AG20443 (cell line): ENCODE data around the gene VAMP8.
"Not testable (repeated sequence)": the region's sequence is repeated elsewhere in the genome, so short reads cannot be mapped to it uniquely, and the experiment has no call there.

Source experiments
- DNase-seq: peaks from one replicate; pipeline ENCODE4 v3.0.0; 2012; ENCODE audit warnings: low spot score, mixed read lengths

VAMP8 gene

DNA sequence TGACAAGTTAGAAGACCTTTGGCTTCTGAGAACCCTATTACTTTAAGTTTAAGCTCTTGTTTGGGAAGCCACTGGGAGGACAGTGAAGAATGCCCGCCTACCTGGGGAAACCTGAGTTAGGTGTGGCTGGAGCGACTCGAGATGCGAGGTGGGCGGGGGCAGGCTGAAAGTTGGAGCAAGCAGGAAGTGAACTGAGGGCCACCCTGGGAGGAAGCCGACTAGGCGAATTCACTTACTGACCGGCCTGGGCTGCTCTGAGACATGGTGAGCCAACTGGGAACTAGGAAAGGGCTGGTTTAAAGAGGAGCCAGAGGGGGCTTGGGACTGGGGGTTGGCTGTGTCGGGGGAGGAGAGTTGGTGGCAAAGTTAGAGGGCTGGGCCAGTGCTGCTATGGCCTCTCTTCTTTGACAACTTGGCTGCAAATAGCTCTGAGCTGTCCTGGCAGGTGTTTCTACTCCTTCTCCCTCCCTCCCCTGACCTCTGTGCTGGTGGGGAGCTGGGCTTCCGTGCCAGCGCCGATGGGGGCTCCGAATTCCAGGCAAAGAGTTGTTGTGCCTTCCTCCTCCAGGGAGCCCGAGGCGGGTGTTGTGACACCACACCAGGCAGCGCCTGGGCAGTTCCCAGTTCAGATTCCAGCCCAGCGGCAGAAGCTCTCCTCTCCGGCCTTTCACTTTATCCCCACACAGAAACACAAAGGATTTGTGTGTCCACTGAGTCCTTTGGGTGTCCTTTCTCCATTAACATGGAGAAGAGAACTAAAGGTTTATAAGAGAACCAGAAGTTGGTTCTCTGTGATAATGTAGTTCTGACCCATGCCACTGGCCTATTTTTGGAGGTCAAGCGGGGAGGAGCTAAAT lies at the start of gene VAMP8:
TSS of gene VAMP8 (plus strand) at position 201 of the 857 bp plus-strand sequence. CDS start at position 262, 61 bp downstream.
- DNase-seq: no peak

DNA sequence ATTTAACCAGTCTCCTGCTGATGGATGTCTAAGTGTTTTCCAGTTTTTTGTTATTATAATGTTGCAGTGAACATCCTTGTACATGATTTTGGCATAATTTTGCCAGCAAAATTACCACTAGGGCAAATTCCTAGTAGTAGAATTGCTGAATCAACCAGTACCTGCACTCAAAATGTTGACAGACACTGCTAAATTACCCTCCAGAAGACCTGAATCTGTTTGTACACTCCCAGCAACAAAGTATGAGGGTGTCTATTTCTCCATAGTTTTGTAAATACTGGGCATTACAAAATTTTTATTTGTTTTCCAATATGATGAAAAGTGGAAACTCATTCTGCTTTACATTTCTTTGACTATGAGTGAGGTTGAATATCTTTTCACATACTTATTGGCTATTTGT lies 49.6 kb upstream of the VAMP8 start:
- DNase-seq: no peak

DNA sequence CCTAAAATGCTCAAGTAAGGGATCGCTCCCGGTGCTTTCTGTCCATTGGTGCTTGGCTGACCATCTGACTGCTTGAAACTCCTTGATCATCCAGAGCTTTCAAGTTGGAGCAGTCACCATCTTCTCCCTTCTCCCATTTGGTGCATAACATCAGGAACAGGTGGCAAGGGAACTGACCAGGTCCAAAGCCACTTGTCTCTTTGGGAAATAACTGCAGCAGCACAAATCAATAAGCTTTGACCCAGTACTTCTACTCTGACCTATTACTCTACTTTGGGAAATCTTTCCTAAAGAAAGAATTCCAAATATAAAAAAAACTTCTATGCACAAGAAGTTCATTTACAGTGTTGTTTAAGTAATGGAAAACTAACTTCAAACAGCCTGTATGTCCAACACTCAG lies 49.0 kb upstream of the VAMP8 start:
- no peak for DNase-seq

DNA sequence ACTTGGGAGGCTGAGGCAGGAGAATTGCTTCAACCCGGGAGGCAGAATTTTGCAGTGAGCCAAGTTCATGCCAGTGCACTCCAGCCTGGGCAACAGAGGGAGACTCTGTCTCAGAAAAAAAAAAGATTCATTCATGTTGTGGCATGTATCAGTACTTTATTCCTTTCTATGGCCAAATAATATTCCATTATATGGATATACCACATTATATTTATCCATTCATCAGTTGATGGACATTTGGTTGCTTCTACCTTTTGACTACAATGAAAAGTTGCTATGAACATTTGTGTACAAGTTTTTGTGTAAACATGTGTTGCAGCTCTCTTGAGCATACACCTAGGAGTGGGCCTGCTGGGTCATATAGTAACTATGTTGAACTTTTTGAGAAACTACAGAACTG lies 47.6 kb upstream of the VAMP8 start:
- no peak for DNase-seq

DNA sequence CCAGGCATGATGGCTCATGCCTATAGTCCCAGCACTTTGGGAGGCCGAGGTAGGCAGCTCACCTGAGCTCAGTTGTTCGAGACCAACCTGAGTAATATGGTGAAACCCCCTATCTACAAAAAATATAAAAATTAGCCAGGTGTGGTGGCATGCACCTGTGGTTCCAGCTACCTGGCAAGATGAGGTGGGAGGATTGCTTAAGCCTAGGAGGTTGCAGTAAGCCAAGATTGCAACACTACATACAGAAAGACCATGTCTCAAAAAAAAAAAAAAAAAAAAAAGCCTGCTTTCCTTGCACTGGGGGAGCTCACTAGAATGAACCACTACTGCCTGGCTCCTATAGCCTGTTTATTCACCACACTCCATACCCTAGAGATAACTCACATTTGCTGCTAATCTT lies 45.8 kb upstream of the VAMP8 start:
- no peak for DNase-seq

DNA sequence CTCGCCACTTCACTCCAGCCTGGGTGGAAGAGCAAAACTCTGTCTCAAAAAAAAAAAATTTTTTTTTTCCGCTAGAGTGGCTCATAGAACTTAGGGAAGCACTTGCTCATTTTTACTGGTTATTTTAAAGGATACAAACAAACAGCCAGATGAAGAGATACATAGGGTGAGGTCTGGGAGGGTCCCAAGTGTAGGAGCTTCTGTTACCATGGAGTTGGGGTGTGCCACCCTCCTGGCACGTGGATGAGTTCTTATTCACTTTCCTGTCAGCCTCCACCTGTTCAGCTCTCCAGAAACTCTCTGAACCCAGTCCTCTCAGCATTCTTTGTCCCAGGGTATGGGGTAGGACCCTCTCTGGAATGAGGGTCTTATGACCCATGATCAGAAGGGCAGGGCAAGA lies 43.3 kb upstream of the VAMP8 start:
- no peak for DNase-seq

DNA sequence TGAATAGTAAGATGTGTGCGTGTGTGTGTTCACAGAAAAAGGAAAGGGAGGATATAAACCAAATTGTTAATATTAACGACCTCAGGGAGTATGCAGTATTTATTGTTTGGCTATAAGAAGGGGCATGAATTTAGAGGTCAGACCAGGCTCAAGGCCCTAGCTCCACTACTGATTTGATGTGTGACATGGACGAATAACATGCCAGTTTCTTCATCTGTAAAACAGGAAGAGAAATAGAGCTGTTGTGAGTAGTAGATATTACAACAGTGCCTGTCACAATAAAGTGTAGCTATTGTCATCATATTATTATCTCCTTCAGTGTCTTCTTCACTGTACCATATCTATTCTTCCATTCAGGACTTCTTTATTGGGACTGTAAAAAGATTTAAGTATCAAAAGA lies 42.5 kb upstream of the VAMP8 start:
- DNase-seq: no peak

DNA sequence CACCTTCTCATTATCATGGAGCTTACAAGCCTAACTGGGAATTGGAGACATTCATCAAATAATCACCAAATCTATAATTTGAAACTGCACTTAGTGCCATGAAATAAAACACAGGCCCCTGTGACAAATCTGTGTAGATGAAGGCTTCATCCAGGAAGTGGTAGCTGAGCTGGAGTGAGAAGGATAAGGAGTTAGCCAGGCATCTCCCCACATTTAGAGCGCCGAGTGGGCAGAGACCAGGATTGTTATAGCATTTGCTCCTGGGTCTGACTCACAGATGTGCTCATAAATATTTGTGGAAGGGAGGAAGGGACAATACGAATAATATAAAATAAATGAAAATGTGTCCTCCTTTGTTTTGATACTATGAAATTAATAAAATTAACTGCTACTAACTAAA lies 40.9 kb upstream of the VAMP8 start:
- peak; percentile 64 for DNase-seq

DNA sequence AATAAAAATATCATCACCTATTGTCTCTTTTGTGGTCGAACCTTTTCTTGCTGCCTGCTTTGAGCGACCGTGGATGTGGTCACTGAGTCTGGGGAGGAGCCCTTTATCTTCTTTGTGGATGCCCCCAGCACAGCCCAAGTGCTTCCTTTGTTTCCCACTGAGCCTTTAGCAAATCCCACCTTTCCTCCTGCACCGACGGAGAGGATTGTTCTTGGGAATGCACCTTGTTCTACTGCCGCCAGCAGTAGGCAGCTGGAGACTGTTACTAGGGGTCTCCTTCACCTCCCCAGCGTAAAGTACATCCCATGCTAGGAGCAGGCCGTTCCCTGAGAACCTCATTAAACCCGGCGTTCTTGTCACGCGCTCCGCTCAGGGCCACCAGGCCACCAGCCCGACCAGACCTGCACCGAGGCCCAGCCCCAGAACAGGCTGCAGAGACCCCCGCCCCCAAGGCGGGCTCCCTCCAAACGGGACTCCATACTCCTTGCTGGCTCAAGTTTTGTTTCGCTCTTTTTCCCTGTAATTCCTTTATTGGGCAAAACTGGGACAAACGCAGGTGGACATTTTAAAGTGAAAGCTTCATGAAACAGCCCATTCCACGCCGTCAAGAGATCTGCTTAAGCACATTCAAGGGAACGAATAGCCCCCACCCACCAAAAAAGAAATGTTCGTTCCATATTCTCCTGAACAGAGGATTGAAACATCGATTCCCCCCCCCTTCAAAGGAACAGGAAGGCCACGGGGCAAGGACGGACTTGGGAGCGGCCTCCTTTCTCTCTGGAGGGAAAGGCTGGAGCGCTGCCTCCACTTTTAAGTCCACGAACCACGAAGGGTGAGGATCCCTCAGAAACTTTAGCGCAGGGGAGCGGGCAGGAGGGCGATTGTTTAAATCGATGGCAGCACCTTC lies 39.5 kb upstream of the VAMP8 start:
- peak; percentile 26 for DNase-seq

DNA sequence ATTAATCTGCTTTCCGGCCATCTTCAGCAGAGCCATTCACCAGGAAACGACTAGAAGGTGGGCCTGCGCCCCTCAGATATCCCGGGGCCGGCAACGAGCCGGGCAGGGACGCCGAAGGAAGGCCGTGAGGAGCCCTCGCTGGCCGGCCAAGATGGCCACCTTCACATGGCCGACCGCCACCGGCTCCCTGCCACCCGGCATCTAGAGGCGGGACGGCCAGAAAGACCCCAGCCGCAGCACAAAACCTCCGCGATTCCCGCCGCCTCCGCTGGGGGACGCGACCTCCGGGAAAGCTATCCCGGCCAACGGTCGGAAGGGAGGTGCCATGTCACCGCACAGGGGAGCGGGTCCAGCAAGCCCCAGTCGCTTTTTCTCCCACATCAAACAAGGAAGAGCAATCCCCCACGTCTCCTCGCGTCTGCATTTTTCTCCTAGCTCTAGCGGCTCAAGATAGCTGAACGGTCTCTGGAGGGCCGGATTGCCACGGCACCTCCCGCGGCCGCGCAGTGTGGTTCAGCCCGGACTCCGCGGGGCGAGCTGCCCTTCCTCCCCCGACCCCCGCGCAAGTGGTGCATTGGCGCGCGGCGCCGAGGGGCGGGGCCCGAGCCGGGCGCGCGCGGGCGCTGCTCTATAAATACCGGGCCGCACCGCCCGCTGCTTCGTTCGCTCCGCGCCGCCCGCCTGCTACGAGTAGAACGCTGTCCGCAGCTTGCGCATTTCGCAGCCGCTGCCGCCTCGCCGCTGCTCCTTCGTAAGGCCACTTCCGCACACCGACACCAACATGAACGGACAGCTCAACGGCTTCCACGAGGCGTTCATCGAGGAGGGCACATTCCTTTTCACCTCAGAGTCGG lies 38.7 kb upstream of the VAMP8 start, which contains the start of gene MAT2A:
TSS of gene MAT2A (plus strand) at position 662 of the 854 bp plus-strand sequence. CDS start at position 782, 120 bp downstream.
- peak; percentile 97 for DNase-seq

DNA sequence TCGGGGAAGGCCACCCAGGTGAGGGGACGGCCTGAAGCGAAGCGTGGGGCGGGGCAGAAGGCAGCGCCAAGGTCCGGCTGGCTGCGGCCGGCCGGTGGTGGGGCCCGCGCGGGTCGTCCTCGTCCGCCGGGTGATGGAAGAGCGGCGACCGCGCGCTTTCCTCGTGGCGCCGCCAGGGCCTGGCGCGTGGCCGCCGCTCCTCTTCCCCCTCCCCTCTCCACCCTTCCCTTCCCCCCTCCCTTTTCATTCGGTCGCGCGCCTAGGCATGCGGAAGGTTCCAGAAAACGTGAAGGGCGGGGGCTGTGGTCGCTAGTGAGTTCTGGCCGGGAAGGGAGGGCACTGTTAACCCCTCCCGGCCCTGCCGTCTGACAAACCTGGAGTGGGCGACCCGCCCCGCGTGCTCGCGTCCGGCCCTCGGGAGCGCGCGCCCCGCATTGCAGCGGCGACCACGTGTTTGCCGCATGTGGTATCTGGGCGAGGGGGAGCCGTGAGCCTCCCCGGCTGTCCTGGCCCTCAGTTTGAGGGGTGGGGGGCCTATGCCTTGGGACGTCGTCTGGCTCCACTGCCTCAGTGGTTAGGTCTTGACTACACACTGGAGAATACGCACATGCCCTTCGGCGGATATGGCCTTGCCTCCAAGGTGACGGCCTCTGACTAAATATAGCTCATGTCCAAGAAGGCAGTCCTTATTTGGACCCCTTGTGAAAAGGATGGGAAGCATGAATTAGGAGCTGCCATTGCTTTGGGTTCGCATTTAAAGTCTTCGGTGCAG lies 37.8 kb upstream of the VAMP8 start:
- peak; percentile 65 for DNase-seq

DNA sequence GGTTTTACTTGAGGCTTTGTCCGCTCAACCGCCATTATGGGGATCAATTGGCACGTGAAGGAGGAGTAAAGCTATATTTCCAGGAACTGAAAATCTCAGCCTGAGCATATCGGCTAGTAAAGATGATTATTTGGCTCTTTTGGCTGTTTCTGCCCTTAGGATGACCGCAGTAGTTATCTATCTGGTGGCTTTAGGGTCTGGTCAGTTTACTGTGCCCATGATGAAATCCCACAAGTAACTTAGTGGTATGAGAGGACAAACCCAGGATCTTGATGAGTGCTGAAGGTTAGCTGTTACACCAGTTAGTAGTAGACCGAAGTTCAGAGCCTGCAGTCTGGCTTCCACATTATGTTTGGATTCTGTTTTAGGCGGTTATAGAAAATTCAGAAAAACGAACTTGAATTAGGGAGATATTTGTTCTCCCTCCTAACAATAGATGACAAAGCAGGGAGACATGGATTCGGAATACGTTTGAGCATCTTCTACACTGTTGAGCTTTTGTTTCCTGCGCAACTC lies 37.2 kb upstream of the VAMP8 start:
- no peak for DNase-seq

DNA sequence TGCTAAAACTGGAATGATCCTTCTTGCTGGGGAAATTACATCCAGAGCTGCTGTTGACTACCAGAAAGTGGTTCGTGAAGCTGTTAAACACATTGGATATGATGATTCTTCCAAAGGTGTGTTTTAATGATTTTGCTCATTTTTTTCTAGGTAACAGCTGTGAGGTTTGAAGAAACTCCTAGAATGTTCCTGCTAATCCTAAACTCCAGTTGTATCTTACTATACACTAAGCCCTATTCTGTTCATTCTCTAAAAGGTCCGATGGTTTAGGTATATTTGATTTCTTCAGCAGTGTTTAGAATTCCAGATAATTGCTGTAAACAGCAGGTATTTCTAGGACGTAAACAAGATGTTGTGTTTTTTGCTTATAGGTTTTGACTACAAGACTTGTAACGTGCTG lies 36.1 kb upstream of the VAMP8 start:
- DNase-seq: no peak

DNA sequence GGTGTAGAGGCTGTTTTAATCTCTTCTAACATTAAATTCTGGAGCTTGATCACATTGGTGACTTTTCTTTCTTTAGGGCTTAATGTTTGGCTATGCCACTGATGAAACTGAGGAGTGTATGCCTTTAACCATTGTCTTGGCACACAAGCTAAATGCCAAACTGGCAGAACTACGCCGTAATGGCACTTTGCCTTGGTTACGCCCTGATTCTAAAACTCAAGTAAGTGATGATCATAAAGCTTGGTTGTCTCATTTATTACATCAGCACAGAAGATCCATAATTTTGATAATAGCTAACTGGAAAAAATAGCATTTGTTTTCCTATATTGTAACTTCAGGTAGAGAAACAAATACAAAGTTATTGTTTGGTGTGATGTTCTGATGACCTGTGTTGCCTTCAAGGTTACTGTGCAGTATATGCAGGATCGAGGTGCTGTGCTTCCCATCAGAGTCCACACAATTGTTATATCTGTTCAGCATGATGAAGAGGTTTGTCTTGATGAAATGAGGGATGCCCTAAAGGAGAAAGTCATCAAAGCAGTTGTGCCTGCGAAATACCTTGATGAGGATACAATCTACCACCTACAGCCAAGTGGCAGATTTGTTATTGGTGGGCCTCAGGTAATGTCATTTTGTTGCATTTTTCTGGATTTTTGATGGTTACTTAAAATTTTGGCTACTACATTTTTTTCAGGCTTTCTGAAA lies 35.5 kb upstream of the VAMP8 start:
- DNase-seq: no peak

DNA sequence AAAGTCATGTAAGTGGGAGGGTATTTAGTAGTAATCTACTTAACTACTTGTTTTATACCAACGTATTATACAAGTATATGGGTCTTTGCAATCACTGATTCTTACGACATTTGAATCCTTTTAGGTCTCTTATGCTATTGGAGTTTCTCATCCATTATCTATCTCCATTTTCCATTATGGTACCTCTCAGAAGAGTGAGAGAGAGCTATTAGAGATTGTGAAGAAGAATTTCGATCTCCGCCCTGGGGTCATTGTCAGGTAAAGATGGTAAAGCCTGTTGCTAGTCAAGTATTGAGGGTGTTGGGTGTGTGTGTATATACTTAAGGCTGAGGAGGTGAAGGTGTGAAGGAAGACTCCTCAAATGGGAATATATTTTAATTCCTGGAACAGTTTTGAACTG lies 34.6 kb upstream of the VAMP8 start:
- no peak for DNase-seq

DNA sequence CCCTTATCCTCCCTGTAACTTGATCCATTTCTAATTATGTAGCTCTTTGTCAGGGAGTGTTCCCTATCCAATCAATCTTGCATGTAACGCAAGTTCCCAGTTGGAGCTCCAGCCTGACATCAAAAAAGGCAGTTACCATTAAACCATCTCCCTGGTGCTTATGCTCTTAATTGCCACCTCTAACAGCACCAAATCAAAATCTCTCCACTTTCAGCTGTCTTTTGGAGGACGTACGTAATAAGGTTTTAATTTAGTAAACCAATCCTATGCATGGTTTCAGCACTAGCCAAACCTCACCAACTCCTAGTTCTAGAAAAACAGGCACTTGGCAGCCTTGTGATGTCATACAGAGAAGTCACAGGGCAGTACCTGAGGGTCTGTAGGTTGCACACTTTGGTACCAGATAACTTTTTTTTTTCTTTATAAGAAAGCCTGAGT lies 33.1 kb upstream of the VAMP8 start:
- not testable (repeated sequence) for DNase-seq

DNA sequence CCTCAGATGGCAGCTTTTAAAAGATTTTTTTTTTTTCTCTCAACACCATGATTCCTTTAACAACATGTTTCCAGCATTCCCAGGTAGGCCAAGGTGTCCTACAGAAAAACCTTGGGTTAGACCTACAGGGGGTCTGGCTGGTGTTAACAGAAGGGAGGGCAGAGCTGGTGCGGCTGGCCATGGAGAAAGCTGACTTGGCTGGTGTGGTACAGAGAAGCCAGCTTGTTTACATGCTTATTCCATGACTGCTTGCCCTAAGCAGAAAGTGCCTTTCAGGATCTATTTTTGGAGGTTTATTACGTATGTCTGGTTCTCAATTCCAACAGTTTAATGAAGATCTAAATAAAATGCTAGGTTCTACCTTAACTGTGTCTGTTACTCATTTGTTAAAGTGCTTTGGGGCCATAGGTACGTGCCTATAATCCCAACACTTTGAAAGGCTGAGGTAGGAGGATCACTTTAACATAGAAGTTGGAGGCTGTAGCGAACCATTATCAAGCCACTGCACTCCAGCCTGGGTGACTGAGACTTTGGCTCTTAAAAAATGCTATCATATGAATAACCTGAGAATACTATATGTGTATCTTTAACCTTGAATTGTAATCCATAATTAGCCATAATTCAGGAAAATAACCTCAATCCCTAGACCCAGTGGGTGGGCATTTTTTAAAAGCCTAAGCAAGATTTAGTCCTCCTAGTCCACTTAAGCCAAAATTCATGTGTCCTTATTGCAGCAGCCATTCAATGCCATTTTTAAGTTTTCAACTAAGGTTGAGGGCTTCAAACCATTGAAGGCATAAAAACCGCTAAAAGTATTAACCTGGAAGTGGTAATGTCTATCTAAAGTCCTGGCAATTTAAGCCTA lies 32.2 kb upstream of the VAMP8 start:
- not testable (repeated sequence) for DNase-seq

DNA sequence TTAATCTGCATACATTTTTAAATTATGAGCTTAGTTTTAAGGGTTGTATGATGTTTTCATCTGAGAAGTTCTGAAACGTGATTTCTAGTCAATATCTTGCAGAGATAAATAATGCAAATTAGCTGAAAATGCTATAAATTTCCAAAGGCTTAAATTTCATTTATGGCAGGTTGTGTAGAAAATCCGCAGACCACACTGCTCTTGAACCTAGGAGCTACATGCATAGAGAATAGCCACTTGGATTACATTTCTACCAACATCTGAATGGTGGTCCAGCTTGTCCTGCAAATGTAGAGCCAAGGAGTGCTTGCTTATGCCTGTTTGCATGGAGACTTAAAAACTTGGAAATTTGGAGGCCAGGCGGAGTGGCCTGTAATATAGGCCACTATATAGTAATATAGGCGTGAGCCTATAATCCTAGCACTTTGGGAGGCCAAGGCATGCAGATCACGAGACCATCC lies 31.6 kb upstream of the VAMP8 start:
- DNase-seq: no peak
